Spleen (tissue), 11 donors: Measurements from ENCODE around the gene PAM. TPM values are rescaled to one million over a fixed set of nuclear protein-coding genes. Genes with fewer than 3 reads are reported as not detected.

Source experiments
- DNase-seq: peaks from one replicate; pipeline ENCODE4 v3.0.0-alpha.2; 2020
- H3K27ac ChIP-seq, 8 donors: fragments of 200-600 bp; sonication (generic) in 7 of 8; 1 replicate in 4 of 8; 2 replicates in 4 of 8; pipeline versions ENCODE4 v1.5.0 to v1.8.0; 2016 to 2021; ENCODE audit warnings: inconsistent platforms in 4 of 8, mild to moderate bottlenecking in 4 of 8, moderate library complexity in 1 of 8
- H3K27me3 ChIP-seq, 7 donors: fragments of 200-600 bp; sonication (generic) in 6 of 7; replicated peaks in 1 of 7; 1 replicate in 4 of 7; 2 replicates in 3 of 7; pipeline versions ENCODE4 v1.5.0 to v1.8.0; 2016 to 2021; ENCODE audit warnings: inconsistent platforms in 3 of 7, mild to moderate bottlenecking in 1 of 7
- H3K36me3 ChIP-seq, 6 donors: fragments of 200-600 bp; sonication (generic) in 5 of 6; 1 replicate in 4 of 6; 2 replicates in 2 of 6; pipeline versions ENCODE4 v1.5.0 to v1.8.0; 2016 to 2021; ENCODE audit warnings: inconsistent platforms in 2 of 6
- H3K4me1 ChIP-seq, 6 donors: fragments of 200-600 bp; sonication (generic) in 5 of 6; 1 replicate in 3 of 6; 2 replicates in 3 of 6; pipeline versions ENCODE4 v1.5.0 to v1.8.0; 2016 to 2021; ENCODE audit warnings: inconsistent platforms in 3 of 6
- H3K4me3 ChIP-seq, 8 donors: fragments of 200-600 bp; sonication (generic) in 7 of 8; 1 replicate in 4 of 8; 2 replicates in 4 of 8; pipeline versions ENCODE4 v1.5.0 to v1.8.0; 2016 to 2021; ENCODE audit warnings: inconsistent platforms in 4 of 8, mild to moderate bottlenecking in 4 of 8, moderate library complexity in 2 of 8
- H3K9me3 ChIP-seq, 8 donors: fragments of 200-600 bp; sonication (generic) in 7 of 8; 1 replicate in 4 of 8; 2 replicates in 4 of 8; pipeline versions ENCODE4 v1.5.0 to v1.8.0; 2016 to 2021; ENCODE audit warnings: inconsistent platforms in 4 of 8
- CTCF ChIP-seq, 11 experiments: fragments of 200-600 bp in 7 of 11; fragments of 450-650 bp in 4 of 11; sonication (generic) in 4 of 11; IDR thresholded peaks in 8 of 11; conservative IDR thresholded peaks in 3 of 11; 1 replicate in 7 of 11; 2 replicates in 4 of 11; pipeline versions ENCODE4 v1.4.0 to v1.8.0; 2016 to 2021; ENCODE audit warnings: antibody characterized with exemption in 11 of 11, inconsistent platforms in 4 of 11, mild to moderate bottlenecking in 1 of 11
- POLR2A ChIP-seq, 3 donors: fragments of 450-650 bp; IDR thresholded peaks; one replicate each; pipeline ENCODE4 v1.5.1; 2017; ENCODE audit warnings: antibody characterized with exemption in 3 of 3, mild to moderate bottlenecking in 1 of 3
- POLR2AphosphoS5 ChIP-seq, 3 donors: sonication (generic); formaldehyde crosslinking; IDR thresholded peaks; one replicate each; pipeline ENCODE4 v1.5.1; 2017; ENCODE audit warnings: antibody characterized with exemption in 3 of 3
- WGBS, 5 donors: extraction: QIAGEN DNeasy Blood & Tissue Kit in 3 of 5; methylation state at CpG; one replicate each; pipeline versions ENCODE4 v1.1.5 to v1.1.7; 2013 to 2018; 5-methylcytosine and 5-hydroxymethylcytosine counted together
- intact Hi-C: fragments of 100-400 bp; cut with DNase I; formaldehyde crosslinking; loops from one replicate; pipeline ENCODE4 v1.15.0; 2023; ENCODE audit warnings: low total_unique reads
- polyA plus RNA-seq, 3 donors: library from polyadenylated mRNA; stranded (reverse); fragments of 200-250 nt; gene quantifications; one replicate each; pipeline ENCODE4 v1.2.1, GENCODE V29; 2013
- total RNA-seq, 7 donors: library from RNA; depleted of rRNA in 3 of 7; stranded (reverse); fragments of >200 nt in 3 of 7; fragmentation: NEBNext Ultra II Directional in 4 of 7; extraction: Animal tissue kit (Norgen Biotek cat#: 25700) in 4 of 7; gene quantifications; one replicate each; pipeline versions ENCODE4 v1.1.0 to v1.2.1, GENCODE V29; 2016 to 2021
- donor health status: healthy with polysubstance abuse.
- donor health status: DM: no; HTN: no; CAD: no; lungs with moderate emphysema.
- donor health status: DM: no; HTN: no; CAD: no.
- donor health status: Bipolar disorder and iron deficiency.
- donor health status: healthy.
- donor health status: DM: no; HTN: no; CAD: no.
- donor health status: DM: yes; HTN: yes; CAD: no.

Gene PAM
- total and polyA plus RNA-seq, 10 donors = 37.4 to 155 (median 110) TPM

GRCh38 chr5:102763734-102764133 is 8.6 kb downstream of the PAM start:
- Histone ChIP-seq H3K36me3 (no peaks in the 10 kb centered on the region), H3K9me3 (no peaks in the 10 kb centered on the region), H3K27me3 (no peaks in the 10 kb centered on the region), H3K4me3 (no peak overlapping the region), H3K4me1 (peaks cover 13 to 85% (median 46%) of the 10 kb centered on the region in 6 donors), H3K27ac (peak overlapping the region in 1 of 8 donors; percentile 37)
- DNase-seq = no peak
- WGBS, 5 donors = 86 to 95% (median 92%) methylated on average over 5 of the region's 5 CpGs
- intact Hi-C loops = loop anchor here (10.0 kb wide), 1 partner anchor 351 kb away; no protein-coding TSS in a partner anchor
- no peak for TF ChIP-seq CTCF (IDR thresholded peaks at IDR 0.05 in 8 of 11, conservative IDR thresholded peaks at IDR 0.05 in 3 of 11)
- no peak for TF ChIP-seq POLR2AphosphoS5 (IDR thresholded peaks at IDR 0.05)
- no peak for TF ChIP-seq POLR2A (IDR thresholded peaks at IDR 0.05)

GRCh38 chr5:102764381-102765004 is 9.4 kb downstream of the PAM start:
- Histone ChIP-seq H3K27ac (peak overlapping the region in 1 of 8 donors; percentile 23), H3K9me3 (no peaks in the 10 kb centered on the region), H3K27me3 (no peaks in the 10 kb centered on the region), H3K4me3 (no peak overlapping the region), H3K36me3 (no peaks in the 10 kb centered on the region), H3K4me1 (peaks cover 13 to 78% (median 43%) of the 10 kb centered on the region in 6 donors)
- DNase-seq = no peak
- 76 to 80% (median 79%) methylated on average over 7 of the region's 7 CpGs for WGBS, 5 donors
- intact Hi-C loops = loop anchor here (10.0 kb wide), 1 partner anchor 350 kb away; no protein-coding TSS in a partner anchor
- TF ChIP-seq POLR2A (IDR thresholded peaks at IDR 0.05) (no peak), CTCF (IDR thresholded peaks at IDR 0.05 in 8 of 11, conservative IDR thresholded peaks at IDR 0.05 in 3 of 11) (no peak), POLR2AphosphoS5 (IDR thresholded peaks at IDR 0.05) (no peak)

GRCh38 chr5:102765350-102765749 is 10.2 kb downstream of the PAM start:
- no peaks in the 10 kb centered on the region for H3K27me3 ChIP-seq
- peak overlapping the region in 1 of 8 donors; percentile 23 for H3K27ac ChIP-seq
- DNase-seq = no peak
- no peak overlapping the region for H3K4me3 ChIP-seq
- H3K4me1 ChIP-seq = peaks cover 13 to 69% (median 41%) of the 10 kb centered on the region in 6 donors
- TF ChIP-seq POLR2A (IDR thresholded peaks at IDR 0.05) (no peak), CTCF (IDR thresholded peaks at IDR 0.05 in 8 of 11, conservative IDR thresholded peaks at IDR 0.05 in 3 of 11) (no peak), POLR2AphosphoS5 (IDR thresholded peaks at IDR 0.05) (no peak)
- WGBS, 5 donors = 57 to 82% (median 73%) methylated on average over 3 of the region's 3 CpGs
- H3K36me3 ChIP-seq = no peaks in the 10 kb centered on the region
- H3K9me3 ChIP-seq = no peaks in the 10 kb centered on the region
- intact Hi-C loops = loop anchor here (10.0 kb wide), 1 partner anchor 349 kb away; no protein-coding TSS in a partner anchor

GRCh38 chr5:102766295-102767090 is 11.4 kb downstream of the PAM start:
- 87 to 95% (median 92%) methylated on average over 4 of the region's 4 CpGs for WGBS, 5 donors
- peaks cover 13 to 65% (median 36%) of the 10 kb centered on the region in 6 donors for H3K4me1 ChIP-seq
- H3K4me3 ChIP-seq = no peak overlapping the region
- TF ChIP-seq POLR2A (IDR thresholded peaks at IDR 0.05) = no peak
- TF ChIP-seq CTCF (IDR thresholded peaks at IDR 0.05 in 8 of 11, conservative IDR thresholded peaks at IDR 0.05 in 3 of 11) = no peak
- no peak for TF ChIP-seq POLR2AphosphoS5 (IDR thresholded peaks at IDR 0.05)
- DNase-seq = peak; percentile 39
- no peaks in the 10 kb centered on the region for H3K27me3 ChIP-seq
- H3K27ac ChIP-seq = no peak overlapping the region
- intact Hi-C loops = loop anchor here (10.0 kb wide), 1 partner anchor 348 kb away; no protein-coding TSS in a partner anchor
- no peaks in the 10 kb centered on the region for H3K9me3 ChIP-seq
- no peaks in the 10 kb centered on the region for H3K36me3 ChIP-seq
